ENCODE results near the gene MAP3K13. TPM values are rescaled to one million over a fixed set of nuclear protein-coding genes. Genes with fewer than 3 reads are reported as not detected.
"Not testable (repeated sequence)": the region's sequence is repeated elsewhere in the genome, so short reads cannot be mapped to it uniquely, and the experiment has no call there.

MAP3K13 gene
- total RNA-seq, 1 donor from 2014 or later, result 14.7 TPM

DNA sequence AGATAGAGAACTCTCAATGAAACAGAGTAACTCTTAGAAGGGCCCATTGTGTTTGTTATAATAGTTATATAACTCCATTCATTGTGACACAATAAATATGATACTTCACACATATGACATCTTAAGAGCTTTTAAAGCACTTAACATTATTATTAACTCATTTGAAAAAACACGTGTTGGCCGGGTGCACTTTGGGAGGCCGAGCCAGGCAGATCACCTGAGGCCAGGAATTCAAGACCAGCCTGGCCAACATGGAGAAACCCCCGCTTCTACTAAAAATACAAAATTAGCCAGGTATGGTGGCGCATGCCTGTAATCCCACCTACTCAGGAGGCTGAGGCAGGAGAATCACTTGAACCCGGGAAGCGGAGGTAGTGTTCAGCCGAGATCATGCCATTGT lies 88.5 kb downstream of the MAP3K13 start:
- DNase-seq (ENCODE audit: low spot score); H3K27ac Mint-ChIP-seq; H3K4me1 Mint-ChIP-seq (ENCODE audit: low read depth); H3K27me3 Mint-ChIP-seq (ENCODE audit: low read depth); H3K36me3 Mint-ChIP-seq (ENCODE audit: low read depth); H3K9me3 Mint-ChIP-seq; H3K4me3 Mint-ChIP-seq (ENCODE audit: low read depth); intact Hi-C loops (cut with micrococcal nuclease): not testable (repeated sequence)

- no peaks in the 10 kb centered on the region for H3K27me3 Mint-ChIP-seq (ENCODE audit: low read depth)
- intact Hi-C loops (cut with micrococcal nuclease), result no loop called here
- DNase-seq (ENCODE audit: low spot score), result no peak
- H3K36me3 Mint-ChIP-seq (ENCODE audit: low read depth), result no peaks in the 10 kb centered on the region
- no peak overlapping the region for H3K27ac Mint-ChIP-seq
- no peaks in the 10 kb centered on the region for H3K9me3 Mint-ChIP-seq
- H3K4me3 Mint-ChIP-seq (ENCODE audit: low read depth), result no peak overlapping the region
- no peaks in the 10 kb centered on the region for H3K4me1 Mint-ChIP-seq (ENCODE audit: low read depth)
Observed at GRCh38 chr3:185457376-185457775, 94.4 kb downstream of the MAP3K13 start.

DNA sequence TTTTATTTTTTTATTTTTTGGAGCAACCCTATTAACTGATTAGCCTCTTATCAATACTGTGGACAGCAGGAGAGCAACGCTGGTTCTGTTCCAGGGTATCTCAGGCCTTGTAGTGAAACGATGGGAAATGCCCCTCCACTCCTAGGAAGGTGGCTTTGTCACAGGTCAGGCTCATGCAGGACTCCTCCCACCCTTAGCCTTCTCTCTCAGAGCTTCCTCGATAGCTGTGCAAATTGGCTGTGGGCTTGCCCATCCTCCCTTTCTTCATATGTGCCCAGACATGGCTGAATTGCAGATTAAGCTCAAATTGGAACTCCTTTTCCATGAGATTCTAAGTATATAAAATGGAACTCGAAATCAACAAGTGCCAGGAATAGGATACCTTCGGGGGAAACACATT lies 97.4 kb downstream of the MAP3K13 start:
- H3K4me3 Mint-ChIP-seq (ENCODE audit: low read depth), result no peak overlapping the region
- no peaks in the 10 kb centered on the region for H3K4me1 Mint-ChIP-seq (ENCODE audit: low read depth)
- H3K36me3 Mint-ChIP-seq (ENCODE audit: low read depth), result no peaks in the 10 kb centered on the region
- H3K27ac Mint-ChIP-seq, result no peak overlapping the region
- intact Hi-C loops (cut with micrococcal nuclease), result no loop called here
- DNase-seq (ENCODE audit: low spot score), result no peak
- no peaks in the 10 kb centered on the region for H3K9me3 Mint-ChIP-seq
- H3K27me3 Mint-ChIP-seq (ENCODE audit: low read depth), result no peaks in the 10 kb centered on the region

DNA sequence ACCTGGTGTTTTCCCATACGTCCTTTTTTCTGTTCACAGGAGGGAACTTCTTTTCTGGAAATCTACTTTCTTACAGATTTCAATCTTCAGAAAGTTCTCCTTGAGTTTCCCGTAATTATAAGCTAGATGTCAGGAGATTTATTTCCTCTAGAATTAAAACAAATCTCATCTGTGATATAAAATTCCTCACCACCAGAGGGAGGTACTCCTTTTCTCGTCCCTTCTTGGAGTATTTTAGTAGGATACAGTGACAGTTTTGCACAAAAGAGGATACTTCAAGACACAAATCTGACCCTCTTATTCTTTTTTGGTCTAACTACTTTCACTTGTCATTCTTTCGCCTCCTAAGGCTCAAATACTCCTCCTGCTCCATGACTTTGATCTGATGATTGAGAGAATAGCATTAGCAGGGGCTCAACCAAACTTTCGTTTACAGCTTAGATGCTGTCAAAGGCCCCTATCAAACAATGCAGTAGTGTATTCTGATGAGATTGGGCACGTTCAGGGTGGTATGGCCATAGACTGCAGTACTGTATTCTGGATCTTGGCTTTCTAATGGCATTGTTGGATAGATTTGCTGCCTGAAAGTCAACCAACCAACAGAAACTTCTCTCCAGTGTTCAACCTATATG lies 97.9 kb downstream of the MAP3K13 start:
- intact Hi-C loops (cut with micrococcal nuclease), result no loop called here
- H3K9me3 Mint-ChIP-seq, result no peaks in the 10 kb centered on the region
- H3K36me3 Mint-ChIP-seq (ENCODE audit: low read depth), result no peaks in the 10 kb centered on the region

DNA sequence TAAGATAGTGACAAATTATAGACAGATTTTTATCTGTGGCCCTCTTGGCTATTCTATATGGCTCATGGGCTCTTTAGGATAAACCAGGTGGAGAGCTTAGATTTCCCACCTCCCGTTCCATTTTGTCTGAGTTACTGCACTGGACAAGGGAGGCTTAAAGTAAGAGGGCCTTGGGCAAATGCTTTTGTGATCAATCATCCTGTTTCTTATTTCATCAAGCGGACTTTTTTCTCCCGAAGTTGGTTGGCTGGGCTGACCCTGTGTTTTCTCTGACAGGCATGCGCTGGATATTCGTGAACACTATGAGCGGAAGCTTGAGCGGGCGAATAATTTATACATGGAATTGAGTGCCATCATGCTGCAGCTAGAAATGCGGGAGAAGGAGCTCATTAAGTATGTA lies 102.5 kb downstream of the MAP3K13 start:
- no peaks in the 10 kb centered on the region for H3K27me3 Mint-ChIP-seq (ENCODE audit: low read depth)
- H3K4me1 Mint-ChIP-seq (ENCODE audit: low read depth), result no peaks in the 10 kb centered on the region
- H3K9me3 Mint-ChIP-seq, result no peaks in the 10 kb centered on the region
- intact Hi-C loops (cut with micrococcal nuclease), result no loop called here
- H3K36me3 Mint-ChIP-seq (ENCODE audit: low read depth), result no peaks in the 10 kb centered on the region
- H3K4me3 Mint-ChIP-seq (ENCODE audit: low read depth), result no peak overlapping the region
- no peak for DNase-seq (ENCODE audit: low spot score)
- no peak overlapping the region for H3K27ac Mint-ChIP-seq

More for the DNA sequence above, 97.9 kb downstream of the MAP3K13 start:
- Mint-ChIP-seq H3K4me1 (ENCODE audit: low read depth) (no peaks in the 10 kb centered on the region), H3K4me3 (ENCODE audit: low read depth) (no peak overlapping the region), H3K27ac (no peak overlapping the region), H3K27me3 (ENCODE audit: low read depth) (no peaks in the 10 kb centered on the region)
- no peak for DNase-seq (ENCODE audit: low spot score)

GRCh38 chr3:185466123-185466522 lies 103.2 kb downstream of the MAP3K13 start:
- H3K27me3 Mint-ChIP-seq (ENCODE audit: low read depth); DNase-seq (ENCODE audit: low spot score); H3K36me3 Mint-ChIP-seq (ENCODE audit: low read depth); H3K9me3 Mint-ChIP-seq; H3K27ac Mint-ChIP-seq; intact Hi-C loops (cut with micrococcal nuclease); H3K4me3 Mint-ChIP-seq (ENCODE audit: low read depth); H3K4me1 Mint-ChIP-seq (ENCODE audit: low read depth): not testable (repeated sequence)

GRCh38 chr3:185469542-185469941 lies 106.6 kb downstream of the MAP3K13 start:
- Mint-ChIP-seq H3K36me3 (ENCODE audit: low read depth) (no peaks in the 10 kb centered on the region), H3K27ac (no peak overlapping the region), H3K9me3 (no peaks in the 10 kb centered on the region), H3K4me3 (ENCODE audit: low read depth) (no peak overlapping the region), H3K27me3 (ENCODE audit: low read depth) (no peaks in the 10 kb centered on the region), H3K4me1 (ENCODE audit: low read depth) (no peaks in the 10 kb centered on the region)
- DNase-seq (ENCODE audit: low spot score), result no peak
- intact Hi-C loops (cut with micrococcal nuclease), result no loop called here

GRCh38 chr3:185470323-185470722 lies 107.4 kb downstream of the MAP3K13 start:
- Mint-ChIP-seq H3K27me3 (ENCODE audit: low read depth) (no peaks in the 10 kb centered on the region), H3K27ac (no peak overlapping the region), H3K4me1 (ENCODE audit: low read depth) (no peaks in the 10 kb centered on the region), H3K4me3 (ENCODE audit: low read depth) (no peak overlapping the region), H3K9me3 (no peaks in the 10 kb centered on the region), H3K36me3 (ENCODE audit: low read depth) (no peaks in the 10 kb centered on the region)
- intact Hi-C loops (cut with micrococcal nuclease), result no loop called here
- DNase-seq (ENCODE audit: low spot score), result no peak

DNA sequence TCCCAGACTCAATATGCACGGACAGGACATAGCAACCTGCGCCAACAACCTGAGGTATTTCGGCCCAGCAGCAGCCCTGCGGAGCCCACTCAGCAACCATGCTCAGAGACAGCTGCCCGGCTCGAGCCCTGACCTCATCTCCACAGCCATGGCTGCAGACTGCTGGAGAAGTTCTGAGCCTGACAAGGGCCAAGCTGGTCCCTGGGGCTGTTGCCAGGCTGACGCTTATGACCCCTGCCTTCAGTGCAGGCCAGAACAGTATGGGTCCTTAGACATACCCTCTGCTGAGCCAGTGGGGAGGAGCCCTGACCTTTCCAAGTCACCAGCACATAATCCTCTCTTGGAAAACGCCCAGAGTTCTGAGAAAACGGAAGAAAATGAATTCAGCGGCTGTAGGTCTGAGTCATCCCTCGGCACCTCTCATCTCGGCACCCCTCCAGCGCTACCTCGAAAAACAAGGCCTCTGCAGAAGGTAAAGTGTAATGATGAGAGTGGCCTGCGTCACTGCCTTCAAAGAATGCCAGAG lies 110.4 kb downstream of the MAP3K13 start:
- H3K4me3 Mint-ChIP-seq (ENCODE audit: low read depth), result no peak overlapping the region

GRCh38 chr3:185474922-185475321 lies 112.0 kb downstream of the MAP3K13 start:
- H3K27ac Mint-ChIP-seq; intact Hi-C loops (cut with micrococcal nuclease); H3K27me3 Mint-ChIP-seq (ENCODE audit: low read depth): not testable (repeated sequence)

More for the DNA sequence above, 110.4 kb downstream of the MAP3K13 start:
- intact Hi-C loops (cut with micrococcal nuclease), result no loop called here
- DNase-seq (ENCODE audit: low spot score), result no peak
- no peaks in the 10 kb centered on the region for H3K9me3 Mint-ChIP-seq
- H3K27ac Mint-ChIP-seq, result no peak overlapping the region
- H3K36me3 Mint-ChIP-seq (ENCODE audit: low read depth), result peaks cover 4% of the 10 kb centered on the region
- H3K27me3 Mint-ChIP-seq (ENCODE audit: low read depth), result no peaks in the 10 kb centered on the region
- no peaks in the 10 kb centered on the region for H3K4me1 Mint-ChIP-seq (ENCODE audit: low read depth)

DNA sequence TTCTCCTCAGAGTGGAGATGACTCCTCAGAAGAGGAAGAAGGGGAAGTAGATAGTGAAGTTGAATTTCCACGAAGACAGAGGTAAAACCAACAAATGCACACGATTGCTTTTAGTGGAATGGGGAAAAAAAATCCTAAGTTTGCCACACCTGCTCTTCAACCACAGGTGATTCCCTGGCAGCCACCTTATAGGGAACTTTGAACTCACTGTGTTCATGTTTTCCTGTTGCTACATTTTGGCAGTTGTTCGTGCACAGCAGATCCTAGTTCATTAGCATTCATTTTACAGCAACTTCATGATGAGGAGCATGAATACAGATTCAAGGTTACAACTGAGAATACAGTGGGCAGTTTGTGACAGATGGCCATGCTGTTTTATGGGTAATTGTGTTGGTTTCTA lies 114.4 kb downstream of the MAP3K13 start:
- Mint-ChIP-seq H3K9me3 (peaks cover 6% of the 10 kb centered on the region), H3K4me1 (ENCODE audit: low read depth) (no peaks in the 10 kb centered on the region), H3K4me3 (ENCODE audit: low read depth) (no peak overlapping the region), H3K36me3 (ENCODE audit: low read depth) (peaks cover 25% of the 10 kb centered on the region), H3K27me3 (ENCODE audit: low read depth) (no peaks in the 10 kb centered on the region), H3K27ac (no peak overlapping the region)
- no peak for DNase-seq (ENCODE audit: low spot score)
- intact Hi-C loops (cut with micrococcal nuclease), result no loop called here

More at GRCh38 chr3:185474922-185475321, 112.0 kb downstream of the MAP3K13 start:
- H3K4me3 Mint-ChIP-seq (ENCODE audit: low read depth); H3K36me3 Mint-ChIP-seq (ENCODE audit: low read depth); H3K9me3 Mint-ChIP-seq; H3K4me1 Mint-ChIP-seq (ENCODE audit: low read depth); DNase-seq (ENCODE audit: low spot score): not testable (repeated sequence)

- Mint-ChIP-seq H3K27me3 (ENCODE audit: low read depth) (no peaks in the 10 kb centered on the region), H3K4me3 (ENCODE audit: low read depth) (no peak overlapping the region), H3K36me3 (ENCODE audit: low read depth) (peaks cover 36% of the 10 kb centered on the region), H3K4me1 (ENCODE audit: low read depth) (peaks cover 5% of the 10 kb centered on the region), H3K27ac (no peak overlapping the region), H3K9me3 (peaks cover 6% of the 10 kb centered on the region)
- intact Hi-C loops (cut with micrococcal nuclease), result no loop called here
- no peak for DNase-seq (ENCODE audit: low spot score)
Observed at GRCh38 chr3:185479373-185479945, 116.5 kb downstream of the MAP3K13 start.

DNA sequence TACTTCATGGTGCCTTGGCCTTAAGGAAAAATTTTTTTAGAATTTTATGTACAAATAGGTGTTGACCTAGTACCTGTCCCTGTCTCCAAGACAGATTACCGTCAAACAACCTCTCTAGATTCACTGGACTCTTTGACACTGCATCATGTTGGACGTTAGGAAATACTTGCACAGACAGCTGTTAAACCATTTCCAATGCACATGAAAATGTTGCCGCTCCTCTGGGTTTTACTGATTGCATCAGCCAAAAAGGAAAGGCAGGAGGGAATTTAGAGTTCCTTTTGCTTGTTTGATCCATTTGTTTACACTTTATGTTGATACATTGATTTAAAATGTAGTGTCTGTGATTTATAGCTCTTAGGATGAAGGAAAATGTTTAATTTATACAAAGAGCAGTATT lies 121.4 kb downstream of the MAP3K13 start:
- no peak overlapping the region for H3K4me3 Mint-ChIP-seq (ENCODE audit: low read depth)
- peaks cover 43% of the 10 kb centered on the region for H3K36me3 Mint-ChIP-seq (ENCODE audit: low read depth)
- peaks cover 6% of the 10 kb centered on the region for H3K9me3 Mint-ChIP-seq
- DNase-seq (ENCODE audit: low spot score), result no peak
- H3K27ac Mint-ChIP-seq, result no peak overlapping the region
- H3K4me1 Mint-ChIP-seq (ENCODE audit: low read depth), result peaks cover 5% of the 10 kb centered on the region
- no peaks in the 10 kb centered on the region for H3K27me3 Mint-ChIP-seq (ENCODE audit: low read depth)
- intact Hi-C loops (cut with micrococcal nuclease), result no loop called here
